BE2C (cell line): ENCODE data around the gene ACCS.
A peak's percentile ranks its signal among the peaks of the same experiment; 100 is the strongest.

Source experiments
- DNase-seq: peaks from one replicate; pipeline ENCODE4 v3.0.0-alpha.2; 2020
- H3K27me3 ChIP-seq: fragments of 250-450 bp; sonication (Bioruptor Pico); 2 replicates; pipeline ENCODE4 v1.5.1; 2020; ENCODE audit warnings: mild to moderate bottlenecking
- H3K36me3 ChIP-seq: fragments of 250-450 bp; sonication (Bioruptor Pico); 2 replicates; pipeline ENCODE4 v1.5.1; 2020; ENCODE audit warnings: mild to moderate bottlenecking
- H3K4me1 ChIP-seq: fragments of 250-450 bp; sonication (Bioruptor Pico); 2 replicates; pipeline ENCODE4 v1.5.1; 2020
- H3K4me3 ChIP-seq: 2 replicates; pipeline ENCODE4 v1.5.1; 2011; ENCODE audit warnings: low read depth, low read length
- H3K9me3 ChIP-seq: fragments of 250-450 bp; sonication (Bioruptor Pico); 2 replicates; pipeline ENCODE4 v1.5.1; 2020
- TF ChIP-seq, protein P1 (sequence below): IDR thresholded peaks from 2 replicates; pipeline ENCODE4 v1.5.1; 2012; ENCODE audit warnings: mild to moderate bottlenecking, low read depth, low read length

Gene ACCS

DNA sequence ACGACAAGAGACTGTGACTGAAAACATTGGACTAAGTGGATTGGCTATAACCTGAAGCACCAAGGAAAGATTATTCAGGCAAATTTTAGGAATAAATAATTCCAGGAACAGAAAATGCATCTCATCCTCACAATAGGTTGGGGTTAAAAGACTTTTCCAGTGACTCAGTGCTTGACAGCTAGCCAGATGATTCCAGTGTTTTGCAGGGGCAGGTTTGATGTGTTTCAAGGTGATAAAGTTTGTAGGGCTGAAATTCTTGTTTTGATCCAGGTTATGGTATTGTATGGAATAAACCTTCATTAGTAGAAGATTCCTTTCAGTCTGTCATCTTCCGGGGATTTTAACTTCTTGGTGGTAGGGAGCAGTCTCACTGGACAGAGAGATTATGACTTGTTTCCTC is 31.8 kb downstream of the ACCS start:
- DNase-seq: no peak
- TF ChIP-seq, protein P1, sequence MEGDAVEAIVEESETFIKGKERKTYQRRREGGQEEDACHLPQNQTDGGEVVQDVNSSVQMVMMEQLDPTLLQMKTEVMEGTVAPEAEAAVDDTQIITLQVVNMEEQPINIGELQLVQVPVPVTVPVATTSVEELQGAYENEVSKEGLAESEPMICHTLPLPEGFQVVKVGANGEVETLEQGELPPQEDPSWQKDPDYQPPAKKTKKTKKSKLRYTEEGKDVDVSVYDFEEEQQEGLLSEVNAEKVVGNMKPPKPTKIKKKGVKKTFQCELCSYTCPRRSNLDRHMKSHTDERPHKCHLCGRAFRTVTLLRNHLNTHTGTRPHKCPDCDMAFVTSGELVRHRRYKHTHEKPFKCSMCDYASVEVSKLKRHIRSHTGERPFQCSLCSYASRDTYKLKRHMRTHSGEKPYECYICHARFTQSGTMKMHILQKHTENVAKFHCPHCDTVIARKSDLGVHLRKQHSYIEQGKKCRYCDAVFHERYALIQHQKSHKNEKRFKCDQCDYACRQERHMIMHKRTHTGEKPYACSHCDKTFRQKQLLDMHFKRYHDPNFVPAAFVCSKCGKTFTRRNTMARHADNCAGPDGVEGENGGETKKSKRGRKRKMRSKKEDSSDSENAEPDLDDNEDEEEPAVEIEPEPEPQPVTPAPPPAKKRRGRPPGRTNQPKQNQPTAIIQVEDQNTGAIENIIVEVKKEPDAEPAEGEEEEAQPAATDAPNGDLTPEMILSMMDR: no peak
- Histone ChIP-seq H3K9me3 (no peaks in the 10 kb centered on the region), H3K4me1 (no peaks in the 10 kb centered on the region), H3K27me3 (no peaks in the 10 kb centered on the region), H3K4me3 (no peak overlapping the region), H3K36me3 (no peaks in the 10 kb centered on the region)

DNA sequence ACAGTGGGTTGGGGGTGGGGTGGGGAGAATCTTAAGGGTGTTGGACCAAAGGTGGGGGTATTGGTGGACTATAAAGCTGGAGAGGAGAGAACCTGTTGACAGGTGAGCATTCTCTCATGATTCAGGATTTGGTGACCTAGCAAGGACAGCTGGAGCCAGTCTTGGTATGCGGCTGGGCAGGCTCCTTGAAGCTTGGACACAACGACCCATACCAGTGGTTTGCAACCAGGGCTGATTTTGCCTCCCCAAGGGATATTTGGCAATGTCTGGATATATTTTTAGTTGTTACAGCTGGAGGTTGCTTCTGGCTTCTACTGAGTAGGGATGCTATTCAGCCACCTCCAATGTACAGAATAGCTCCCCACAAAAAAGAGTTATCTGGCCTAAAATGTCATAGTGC is 35.0 kb downstream of the ACCS start:
- TF ChIP-seq, protein P1: no peak
- no peaks in the 10 kb centered on the region for H3K27me3 ChIP-seq
- no peak for DNase-seq

DNA sequence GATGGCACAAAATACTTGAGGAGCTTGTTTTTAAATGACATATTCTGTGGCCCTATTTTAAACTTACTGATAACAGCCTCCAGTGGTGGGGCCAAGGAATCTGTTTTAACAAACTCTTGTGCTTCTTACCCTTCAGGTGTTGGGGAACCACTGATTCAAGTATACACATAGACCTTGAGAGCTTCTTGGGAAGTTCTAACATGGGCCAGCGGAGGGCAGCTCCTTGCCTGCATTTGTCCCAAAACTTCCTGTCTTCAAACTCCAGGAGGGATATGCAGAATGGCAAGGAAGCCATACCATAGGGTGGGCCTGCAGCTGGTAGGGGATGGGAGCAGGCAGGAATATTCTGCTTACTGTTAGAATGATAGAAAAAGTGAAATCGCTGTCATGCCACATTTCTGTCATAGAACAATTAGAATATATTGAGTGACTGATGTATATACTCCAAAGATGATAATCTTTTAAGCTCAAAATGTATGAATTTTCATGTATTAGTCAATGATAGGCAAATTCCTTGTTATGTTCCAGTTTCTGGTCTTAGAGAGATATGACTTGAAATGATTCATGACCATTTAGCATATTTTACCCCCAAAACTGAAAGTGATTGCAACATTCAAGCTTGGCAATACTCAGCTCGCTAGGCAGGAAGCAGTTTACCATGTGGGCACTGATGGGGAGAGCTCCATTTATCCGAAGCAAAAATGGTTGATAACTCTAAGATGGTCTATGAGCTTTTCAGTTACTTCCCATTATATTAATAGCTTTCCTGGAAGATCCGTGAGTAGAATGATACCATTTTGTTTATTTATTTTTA is 38.6 kb downstream of the ACCS start:
- Histone ChIP-seq H3K27me3 (no peaks in the 10 kb centered on the region), H3K4me3 (no peak overlapping the region), H3K4me1 (no peaks in the 10 kb centered on the region), H3K36me3 (no peaks in the 10 kb centered on the region), H3K9me3 (no peaks in the 10 kb centered on the region)
- DNase-seq: no peak
- TF ChIP-seq, protein P1: 0 out of 2 replicates have a peak, but pooled peaks have one; percentile 3

More for the DNA sequence above, 35.0 kb downstream of the ACCS start:
- H3K36me3 ChIP-seq: no peaks in the 10 kb centered on the region
- no peaks in the 10 kb centered on the region for H3K4me1 ChIP-seq
- H3K4me3 ChIP-seq: no peak overlapping the region
- H3K9me3 ChIP-seq: no peaks in the 10 kb centered on the region

DNA sequence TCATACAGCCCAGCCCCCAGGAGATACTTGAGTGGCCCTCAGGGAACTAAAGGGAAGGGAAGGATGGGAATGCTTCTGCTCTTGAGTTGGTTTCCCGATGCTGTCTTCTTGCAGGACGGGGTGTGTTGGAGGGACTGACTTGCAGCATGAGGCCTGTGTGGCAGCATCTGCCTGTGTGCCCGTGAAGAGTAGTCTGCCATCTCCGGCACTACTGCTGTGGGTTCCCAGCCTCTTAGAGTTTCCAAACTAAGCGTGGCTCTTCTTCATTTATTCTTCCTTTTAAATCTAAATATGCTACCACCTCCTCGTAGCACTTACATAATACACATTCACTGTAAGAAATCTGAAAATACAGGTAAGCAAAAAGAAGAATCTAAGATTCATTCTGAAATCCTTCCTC is 42.2 kb downstream of the ACCS start:
- H3K27me3 ChIP-seq: no peaks in the 10 kb centered on the region
- no peak for DNase-seq
- H3K4me1 ChIP-seq: no peaks in the 10 kb centered on the region
- no peak overlapping the region for H3K4me3 ChIP-seq
- TF ChIP-seq, protein P1: no peak
- H3K36me3 ChIP-seq: no peaks in the 10 kb centered on the region
- H3K9me3 ChIP-seq: no peaks in the 10 kb centered on the region

DNA sequence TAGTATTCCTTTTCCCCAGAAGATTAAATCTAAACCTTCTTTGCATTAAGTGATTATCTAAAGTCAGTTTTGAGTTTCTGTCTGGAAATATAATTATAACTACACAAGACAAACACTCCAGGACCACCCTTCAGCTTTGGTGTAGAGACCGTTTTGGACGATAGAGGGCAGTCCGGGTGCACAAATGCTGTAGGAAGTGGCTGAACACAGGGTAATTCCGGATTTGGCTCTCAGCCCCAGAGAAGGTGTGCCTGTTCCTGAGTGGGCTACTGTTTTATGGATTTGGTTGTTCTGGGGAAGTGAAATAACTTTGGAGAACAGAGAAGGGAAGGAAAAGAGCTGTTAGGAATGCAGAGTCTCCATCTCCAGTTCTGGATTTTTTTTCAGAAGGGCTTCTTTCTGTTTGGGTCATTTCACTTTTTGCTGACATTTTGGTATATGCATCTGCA is 44.2 kb downstream of the ACCS start:
- H3K9me3 ChIP-seq: no peaks in the 10 kb centered on the region
- peak; percentile 56 for DNase-seq
- no peaks in the 10 kb centered on the region for H3K4me1 ChIP-seq
- TF ChIP-seq, protein P1: peak; percentile 81
- H3K4me3 ChIP-seq: no peak overlapping the region
- H3K27me3 ChIP-seq: no peaks in the 10 kb centered on the region
- H3K36me3 ChIP-seq: no peaks in the 10 kb centered on the region

DNA sequence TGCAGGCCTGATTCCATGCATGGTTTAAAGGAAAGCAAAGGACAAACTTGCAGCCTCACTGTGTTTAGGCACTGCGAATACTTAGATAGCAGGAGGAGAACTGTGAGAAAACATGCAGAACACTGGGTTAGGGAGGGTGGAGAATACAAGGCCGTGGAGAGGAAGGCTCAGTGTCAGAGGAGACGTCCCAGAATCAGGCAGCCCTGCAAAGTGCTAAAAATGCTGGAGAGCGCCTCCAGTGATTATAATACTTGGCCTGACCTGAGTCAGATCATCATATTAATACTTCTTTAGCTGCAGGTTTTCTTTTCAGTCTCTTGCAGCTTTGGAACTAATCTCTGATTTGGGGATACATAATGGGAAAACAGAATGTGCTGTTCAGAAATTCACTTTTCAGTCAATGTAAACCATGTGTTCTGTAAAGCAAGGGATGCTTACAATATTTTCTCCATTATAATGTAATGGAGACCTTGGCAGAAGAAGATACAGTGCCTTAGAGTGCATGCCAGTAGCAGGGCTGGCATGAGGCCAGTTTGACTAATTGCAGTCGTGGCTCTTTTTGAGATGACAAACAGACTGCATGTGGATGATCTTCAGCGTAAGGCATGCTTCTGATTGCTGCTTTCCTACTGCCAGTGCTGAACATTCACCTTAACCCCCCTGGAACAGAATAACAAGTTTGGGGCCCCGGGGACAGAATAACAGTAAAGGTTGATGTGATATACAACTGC is 46.2 kb downstream of the ACCS start:
- DNase-seq: peak; percentile 70
- Histone ChIP-seq H3K9me3 (no peaks in the 10 kb centered on the region), H3K36me3 (no peaks in the 10 kb centered on the region), H3K27me3 (no peaks in the 10 kb centered on the region), H3K4me3 (no peak overlapping the region), H3K4me1 (no peaks in the 10 kb centered on the region)
- TF ChIP-seq, protein P1: no peak
